HG03135 (cell line): ENCODE results near the gene PHACTR1.

Experiments used
- ATAC-seq: cut with Tn5 transposase; IDR thresholded peaks from one replicate; pipeline ENCODE4 v1.9.1; 2021; ENCODE audit warnings: mild to moderate bottlenecking, moderate library complexity; ENCODE audit not compliant: unreplicated experiment

Gene PHACTR1

GRCh38 chr6:12892151-12892550 is 175.6 kb downstream of the PHACTR1 start:
- ATAC-seq: no peak

DNA sequence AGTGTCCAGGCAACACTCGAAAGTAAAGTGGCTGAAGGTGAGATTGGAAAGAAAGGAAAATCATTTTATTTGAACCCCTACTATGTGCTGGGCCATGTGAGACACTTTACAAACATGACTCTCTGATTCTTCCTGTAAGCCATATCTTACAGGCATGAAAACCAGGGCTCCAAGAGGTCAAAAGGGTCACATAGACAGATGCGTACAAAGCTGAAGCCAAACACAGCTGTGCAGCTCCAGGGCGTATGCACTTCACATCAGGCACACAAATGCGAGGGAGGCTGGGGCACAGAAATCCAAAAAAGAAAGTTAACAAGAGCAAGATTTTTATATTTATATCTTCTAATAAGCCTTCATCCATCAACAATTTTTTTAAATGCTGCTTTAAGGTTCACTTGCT is 176.5 kb downstream of the PHACTR1 start:
- ATAC-seq: no peak

DNA sequence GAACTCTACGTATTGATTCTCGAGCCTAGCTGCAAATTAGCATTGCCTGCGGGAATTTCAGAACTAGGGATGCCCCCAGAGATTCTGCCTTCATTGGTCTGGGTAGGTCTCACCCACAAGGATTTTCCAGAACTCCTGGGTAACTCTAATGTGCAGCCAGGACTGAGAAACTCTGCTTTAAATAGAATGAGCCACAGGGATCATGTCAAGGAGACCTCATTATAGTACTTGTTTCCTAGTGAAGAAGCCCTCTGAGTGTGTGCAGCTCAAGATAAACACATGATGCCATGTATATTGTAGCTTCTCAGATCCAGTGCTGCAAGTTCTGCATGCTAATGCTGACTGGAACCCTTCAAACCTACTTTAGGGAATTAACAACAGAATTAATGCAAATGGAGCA is 179.2 kb downstream of the PHACTR1 start:
- no peak for ATAC-seq

DNA sequence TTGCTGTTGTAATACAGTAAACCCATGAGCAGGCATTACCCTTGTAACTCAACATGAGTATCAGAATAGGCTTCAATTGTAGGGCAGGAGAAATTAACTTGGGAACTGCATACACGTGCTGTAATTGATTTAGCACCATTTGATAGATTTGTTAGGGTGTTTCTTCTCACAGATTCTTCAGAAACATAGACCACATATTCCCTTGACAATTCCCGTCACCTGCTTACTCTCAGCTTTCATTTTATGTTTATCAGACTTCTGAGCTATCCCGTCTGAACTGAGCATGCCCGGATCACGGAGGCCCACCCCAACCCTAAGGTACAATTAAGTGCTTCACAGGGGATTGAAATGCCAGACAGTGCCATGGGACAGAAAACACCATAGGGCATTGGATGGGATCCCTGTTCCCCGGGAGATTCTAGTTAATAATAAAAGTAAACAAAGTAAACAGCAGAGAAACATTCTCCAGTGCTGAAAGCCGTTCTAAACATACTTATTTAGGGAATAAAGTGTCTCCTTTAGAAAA is 179.7 kb downstream of the PHACTR1 start:
- no peak for ATAC-seq

DNA sequence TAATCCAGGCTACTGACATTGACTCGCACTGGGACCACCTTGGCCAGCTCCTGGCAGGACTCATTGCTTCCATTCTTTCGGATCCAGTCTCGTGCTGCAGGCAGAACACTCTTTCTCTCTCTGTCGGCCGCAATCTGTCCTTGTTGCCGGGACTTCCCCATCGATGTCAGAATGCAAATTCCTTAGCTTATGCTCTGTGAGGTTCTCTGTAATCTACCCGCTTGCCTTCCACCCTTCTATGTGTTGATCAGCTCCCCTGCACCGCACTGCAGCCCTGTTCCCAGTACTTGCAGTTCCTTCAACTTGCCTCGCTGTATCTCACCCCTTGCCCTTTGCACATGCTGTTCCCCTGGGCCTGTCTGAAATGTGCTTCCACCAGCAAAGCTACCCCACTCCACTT is 182.0 kb downstream of the PHACTR1 start:
- no peak for ATAC-seq

DNA sequence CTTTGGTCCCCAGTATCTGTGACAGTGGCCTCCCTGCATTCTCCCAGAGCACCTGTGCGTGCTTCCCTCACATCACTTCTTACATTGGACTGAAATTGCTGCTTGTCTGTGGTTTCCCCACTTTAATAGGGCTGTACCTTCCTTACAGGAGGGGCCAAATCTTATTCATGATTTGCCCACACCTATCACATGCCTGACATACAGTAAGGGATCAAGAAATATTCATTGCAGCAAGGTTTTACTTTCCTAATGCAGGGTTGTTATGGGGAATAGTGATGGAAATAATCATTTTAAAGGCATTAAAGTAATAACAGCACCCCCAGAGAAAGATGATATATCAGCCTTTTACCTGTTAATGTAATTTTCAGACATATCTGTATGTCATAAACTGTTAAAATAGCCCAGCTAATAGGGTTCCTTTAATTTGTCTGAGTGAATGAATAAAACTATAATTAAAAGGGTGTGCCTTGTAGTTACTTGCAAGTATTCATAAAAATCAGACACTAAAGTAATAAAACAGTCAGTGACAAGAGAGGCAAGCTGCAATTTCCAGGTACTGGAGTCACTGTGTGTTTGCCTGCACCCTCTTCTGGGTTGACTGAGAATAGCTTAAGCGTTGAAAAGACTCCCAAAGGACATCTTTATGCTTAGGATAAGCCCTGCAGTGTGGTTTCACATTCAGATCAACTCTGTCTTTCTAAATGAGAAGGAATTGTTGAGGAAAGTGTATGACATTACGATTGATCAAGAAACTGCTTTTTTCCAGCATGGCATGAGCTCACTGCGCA is 182.7 kb downstream of the PHACTR1 start:
- ATAC-seq: no peak

DNA sequence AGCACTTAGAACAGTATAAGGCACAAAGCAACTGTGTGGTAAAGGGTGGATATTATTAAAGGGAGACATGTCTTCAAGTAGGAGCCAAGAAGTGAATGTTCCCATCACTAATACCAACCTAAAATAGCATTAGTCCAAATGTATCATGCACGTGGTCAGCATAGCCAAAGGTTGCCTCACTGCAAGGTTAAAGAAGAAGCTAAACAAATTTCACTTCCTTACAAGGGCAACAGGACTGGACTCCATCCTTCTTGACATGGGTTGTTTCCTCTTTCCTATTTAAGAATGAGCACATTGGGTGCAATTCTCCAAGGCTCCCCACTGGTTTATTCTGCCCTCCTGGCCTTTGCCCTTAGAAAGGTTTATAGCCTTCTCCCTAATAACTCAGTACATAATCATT is 186.7 kb downstream of the PHACTR1 start:
- ATAC-seq: no peak

GRCh38 chr6:12909833-12910232 is 193.3 kb downstream of the PHACTR1 start:
- ATAC-seq: no peak

DNA sequence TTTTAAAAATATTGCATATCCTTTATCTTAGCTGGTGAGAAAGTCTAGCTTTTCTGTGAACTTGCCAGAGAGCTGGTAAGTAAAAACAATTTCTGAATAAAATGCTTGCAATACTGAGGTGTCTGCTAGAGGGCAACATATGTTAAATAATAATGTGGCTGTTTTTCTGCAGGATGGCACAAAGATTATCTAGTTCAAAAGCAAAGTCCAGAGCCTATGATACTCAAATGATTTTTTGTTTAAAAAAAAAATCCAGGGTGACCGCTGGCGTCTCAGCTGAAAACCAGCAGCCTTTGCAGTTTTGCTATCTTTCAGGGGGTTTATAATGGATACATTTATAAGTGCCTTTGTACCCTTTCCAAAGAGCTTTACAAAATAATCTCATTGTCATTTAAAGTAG is 194.9 kb downstream of the PHACTR1 start:
- no peak for ATAC-seq

GRCh38 chr6:12913201-12913600 is 196.6 kb downstream of the PHACTR1 start:
- no peak for ATAC-seq

GRCh38 chr6:12916006-12916405 is 199.4 kb downstream of the PHACTR1 start:
- no peak for ATAC-seq

DNA sequence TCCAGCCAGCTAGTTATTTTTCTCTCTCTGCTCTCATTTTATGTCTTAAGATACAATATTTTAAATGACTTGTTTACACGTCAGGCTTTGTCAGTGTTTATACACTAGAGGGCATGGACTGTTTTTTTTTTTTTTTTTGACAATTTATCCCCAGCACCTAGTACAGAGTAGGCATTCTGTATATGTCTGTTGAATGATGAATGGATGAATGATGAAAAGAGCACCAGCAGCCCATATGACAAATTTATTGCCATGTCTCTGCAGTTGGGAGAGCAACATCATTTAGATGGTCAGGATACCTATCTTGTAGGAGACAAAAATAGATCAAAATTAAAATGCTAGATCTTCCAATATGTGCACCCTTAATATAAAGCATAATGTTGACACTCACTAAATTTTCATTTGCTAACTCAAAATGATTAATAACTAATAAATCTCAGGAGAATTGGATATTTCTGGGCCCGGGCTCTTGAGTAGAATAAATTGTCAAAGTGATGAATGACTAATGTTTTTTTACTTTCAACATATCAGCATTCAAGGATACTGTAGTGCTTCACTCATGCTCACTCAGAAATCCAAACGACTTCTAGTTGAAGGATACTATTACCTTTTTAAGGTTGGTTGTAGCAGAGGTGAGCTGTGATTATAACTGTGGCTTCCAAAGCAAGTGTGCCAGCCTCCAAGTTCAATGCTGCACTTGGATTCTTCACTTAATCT is 200.0 kb downstream of the PHACTR1 start:
- no peak for ATAC-seq

- no peak for ATAC-seq
Measured at GRCh38 chr6:12921467-12921866, 204.9 kb downstream of the PHACTR1 start.

- ATAC-seq: no peak
Measured at GRCh38 chr6:12923644-12924235, 207.2 kb downstream of the PHACTR1 start.

DNA sequence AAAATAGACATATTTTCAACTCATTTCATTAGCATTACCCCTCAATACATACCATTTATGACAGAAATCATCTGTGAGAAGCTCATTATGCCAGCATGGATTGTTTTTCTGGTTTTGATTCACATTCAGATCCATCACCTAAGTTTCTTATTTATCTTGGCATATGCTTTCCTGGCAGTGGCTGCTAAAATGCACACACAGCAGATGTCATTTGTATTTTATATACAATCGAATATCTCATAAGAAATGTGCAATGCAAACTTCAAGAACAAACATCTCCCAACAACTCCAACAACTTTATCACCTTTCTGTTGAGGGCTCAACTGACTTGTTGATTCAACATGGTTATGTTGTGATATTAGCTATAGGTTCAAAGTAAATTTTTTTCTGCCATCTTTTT is 208.3 kb downstream of the PHACTR1 start:
- no peak for ATAC-seq

DNA sequence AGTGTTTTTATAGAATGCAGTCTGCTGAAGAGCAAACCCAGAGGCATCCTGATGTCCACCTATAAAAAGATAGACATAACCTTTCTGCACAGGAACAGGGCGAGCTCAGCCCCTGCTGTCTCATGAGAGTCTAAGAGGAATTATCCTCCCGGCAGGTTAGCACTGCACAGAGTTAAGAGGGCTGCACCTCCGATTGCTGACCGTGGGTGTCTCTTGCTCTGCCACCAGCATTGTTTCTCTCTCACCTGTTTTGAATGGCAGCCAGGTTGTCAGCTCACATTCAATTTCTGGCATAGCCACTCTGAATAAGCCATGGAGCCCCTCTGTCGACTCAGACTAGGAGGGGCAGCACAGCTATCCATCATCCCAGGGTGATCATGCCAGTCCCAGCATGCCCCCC is 211.2 kb downstream of the PHACTR1 start:
- ATAC-seq: no peak

DNA sequence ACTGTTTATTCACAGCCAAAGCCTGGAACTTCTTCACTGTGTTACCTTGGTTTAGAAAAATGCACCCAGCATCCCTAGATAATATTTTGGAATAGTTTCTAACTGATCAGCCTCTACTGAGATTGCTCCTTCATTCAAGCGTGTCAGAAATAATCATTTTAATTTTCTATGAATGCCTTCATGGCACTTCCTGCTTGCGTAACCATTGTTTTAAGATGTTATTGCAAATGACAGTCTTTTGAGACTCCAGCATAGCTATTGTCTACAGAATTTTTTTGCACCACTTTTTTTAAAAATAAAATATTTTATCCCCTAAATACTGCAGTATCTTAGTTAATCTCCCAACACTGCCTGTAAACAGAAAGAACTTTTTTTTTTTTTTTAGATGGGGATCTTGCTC is 213.1 kb downstream of the PHACTR1 start:
- no peak for ATAC-seq

GRCh38 chr6:12931639-12932038 is 215.1 kb downstream of the PHACTR1 start:
- no peak for ATAC-seq

DNA sequence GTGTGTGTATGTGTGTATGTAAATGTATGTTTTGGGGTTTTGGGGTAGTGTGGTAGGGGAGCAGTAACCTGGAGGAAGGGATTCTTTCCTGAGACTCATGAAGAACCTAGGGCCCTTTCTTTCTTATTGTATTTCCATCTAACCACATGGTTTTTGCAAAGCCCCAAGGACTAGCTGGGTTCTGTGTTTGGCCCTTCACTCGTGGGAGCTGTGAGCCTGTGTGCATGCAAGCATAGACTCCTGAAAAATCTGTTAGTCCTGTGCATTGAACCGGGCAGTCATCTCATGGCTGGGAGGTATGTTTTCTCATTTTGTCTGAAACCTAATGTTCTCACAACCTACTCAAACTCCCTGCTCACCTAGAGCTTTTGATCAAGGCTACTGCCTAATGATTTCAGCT is 219.1 kb downstream of the PHACTR1 start:
- no peak for ATAC-seq

- no peak for ATAC-seq
Measured at GRCh38 chr6:12937971-12938370, 221.4 kb downstream of the PHACTR1 start.

DNA sequence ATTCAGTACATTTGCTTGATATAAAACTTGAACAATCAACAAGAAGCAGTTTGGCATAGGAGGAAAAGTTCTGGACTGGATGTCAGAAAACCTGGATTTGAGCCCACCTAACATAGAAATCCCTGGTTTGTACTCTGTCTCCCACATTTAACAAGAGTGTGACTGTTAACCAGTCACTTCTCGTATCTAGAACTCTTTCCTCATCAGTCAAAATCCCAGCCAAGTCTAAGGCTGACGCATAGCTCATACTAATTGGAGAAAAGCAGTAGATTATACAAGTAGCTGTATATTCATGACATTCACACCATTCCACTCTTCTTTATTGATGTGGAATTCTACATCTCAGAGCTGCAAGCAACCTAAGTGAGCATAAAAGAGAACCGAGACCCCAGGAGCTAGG is 222.7 kb downstream of the PHACTR1 start:
- no peak for ATAC-seq

DNA sequence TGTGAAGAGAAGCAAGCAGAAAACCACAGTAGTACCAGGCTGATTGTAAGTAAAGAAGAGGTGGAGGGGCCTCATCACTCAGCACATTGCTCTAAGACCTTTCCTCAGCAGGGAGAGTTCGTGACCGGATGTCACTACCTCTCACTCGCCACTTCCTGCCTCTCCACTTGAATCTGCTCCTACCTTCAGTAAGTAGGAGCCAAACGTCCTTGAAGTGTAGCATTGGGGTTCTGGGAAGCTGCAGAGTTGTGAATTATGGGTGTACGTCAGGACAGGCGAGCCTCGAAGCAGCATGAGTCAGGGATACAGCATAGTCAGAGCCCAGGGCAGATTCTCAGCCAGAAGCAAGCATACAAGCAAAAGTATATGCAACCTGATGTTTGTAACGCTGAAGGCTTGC is 224.9 kb downstream of the PHACTR1 start:
- ATAC-seq: no peak
